HG03521 (cell line): ENCODE results near the gene RMI2.

Experiments used
- ATAC-seq: cut with Tn5 transposase; IDR thresholded peaks from one replicate; pipeline ENCODE4 v1.9.1; 2021; ENCODE audit warnings: mild to moderate bottlenecking, moderate library complexity; ENCODE audit not compliant: unreplicated experiment

RMI2 gene

DNA sequence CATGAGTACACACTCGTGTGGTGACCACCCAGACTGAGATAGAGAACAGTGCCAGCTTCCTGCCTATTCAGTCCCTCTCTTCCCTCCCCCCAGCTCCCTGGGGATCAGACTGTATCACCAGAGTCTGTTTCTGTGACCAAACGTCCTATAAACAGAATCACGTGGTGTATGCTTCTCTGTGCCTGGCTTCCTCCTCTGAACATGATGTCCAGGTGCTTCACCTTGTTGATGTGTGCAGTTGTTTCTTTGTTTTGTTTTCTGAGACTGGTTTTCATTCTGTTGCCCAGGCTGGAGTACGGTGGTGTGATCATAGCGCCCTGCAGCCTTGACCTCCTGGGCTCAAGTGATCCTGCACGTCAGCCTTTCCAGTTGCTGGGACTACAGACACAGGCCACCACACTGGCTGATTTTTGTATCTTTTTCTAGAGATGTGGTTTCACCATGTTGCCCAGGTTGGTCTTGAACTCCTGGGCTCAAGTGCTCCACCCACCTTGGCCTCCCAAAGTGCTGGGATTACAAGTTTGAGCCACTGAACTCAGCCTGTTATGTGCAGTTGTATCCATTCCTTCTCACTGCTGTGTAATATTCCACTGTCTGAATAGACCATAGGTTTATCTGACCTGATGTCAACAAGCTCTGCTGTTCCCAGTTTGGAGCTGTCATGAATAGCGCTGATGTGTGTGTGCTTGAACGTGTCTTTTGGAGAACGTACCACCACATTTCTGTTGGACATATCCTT, 35.2 kb upstream of the RMI2 start:
- peak; percentile 41 for ATAC-seq

GRCh38 chr16:11310634-11310977, 34.7 kb upstream of the RMI2 start:
- ATAC-seq: peak; percentile 0

DNA sequence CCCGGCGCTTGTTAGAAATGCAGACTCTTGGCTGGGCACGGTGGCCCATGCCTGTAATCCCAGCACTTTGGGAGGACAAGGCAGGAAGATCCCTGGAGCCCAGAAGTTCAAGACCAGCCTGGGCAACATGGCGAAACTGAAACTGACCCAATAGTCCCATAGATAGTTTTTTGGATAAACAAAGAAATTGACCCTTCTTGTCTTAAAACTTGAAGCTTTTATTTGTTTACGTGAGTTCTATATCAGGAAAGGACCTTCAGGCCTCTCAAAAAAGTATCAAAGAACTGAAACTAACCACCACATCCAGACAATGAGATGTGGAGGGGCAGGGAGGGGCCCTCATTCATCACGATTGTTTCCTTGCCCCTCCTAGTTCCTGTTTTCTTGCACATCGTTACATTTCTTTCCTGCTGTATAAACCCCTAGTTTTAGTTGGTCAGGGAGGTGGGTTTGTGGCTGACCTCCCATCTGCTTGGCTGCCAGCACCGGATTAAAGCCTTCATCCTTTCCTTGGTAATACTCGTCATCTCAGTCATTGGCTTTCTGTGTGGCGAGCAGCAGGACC, 34.2 kb upstream of the RMI2 start:
- ATAC-seq: peak; percentile 37

DNA sequence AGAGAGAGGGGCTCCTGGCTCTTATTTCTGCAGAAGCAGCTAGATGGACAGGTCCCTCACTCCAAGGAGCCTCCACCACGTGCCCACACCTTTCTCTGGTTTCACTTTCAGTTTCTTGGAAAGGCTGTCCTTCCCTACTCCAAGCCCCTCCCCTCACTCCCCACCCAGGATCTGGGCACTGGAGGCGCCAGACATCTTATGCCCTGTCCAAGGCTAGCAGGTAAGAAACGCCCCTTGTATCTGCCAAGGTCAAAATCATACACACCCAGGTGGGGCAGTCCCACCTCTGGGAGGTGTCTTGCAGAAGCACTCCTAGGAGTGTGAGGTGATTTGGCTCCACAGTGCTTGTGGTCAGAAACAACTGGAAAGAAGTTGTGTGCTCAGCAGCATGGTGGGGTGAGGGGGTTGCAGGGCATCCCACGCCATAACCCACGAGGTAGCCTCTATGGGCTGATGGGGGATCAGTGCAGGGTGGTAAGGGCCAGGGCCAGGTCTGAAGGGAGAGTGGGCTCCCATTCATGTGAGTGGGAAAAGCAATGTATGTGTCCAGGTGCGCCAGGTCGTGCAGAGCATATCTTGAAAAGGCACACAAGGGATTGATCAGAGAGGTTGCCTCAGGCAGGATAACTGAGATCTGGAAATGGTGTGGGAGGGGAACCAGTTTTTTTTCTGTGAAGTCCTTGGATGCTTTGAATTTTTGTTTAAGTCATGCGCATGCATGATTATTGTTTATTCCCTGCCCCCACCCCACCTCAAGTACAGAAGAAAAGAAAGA, 32.4 kb upstream of the RMI2 start:
- no peak for ATAC-seq

DNA sequence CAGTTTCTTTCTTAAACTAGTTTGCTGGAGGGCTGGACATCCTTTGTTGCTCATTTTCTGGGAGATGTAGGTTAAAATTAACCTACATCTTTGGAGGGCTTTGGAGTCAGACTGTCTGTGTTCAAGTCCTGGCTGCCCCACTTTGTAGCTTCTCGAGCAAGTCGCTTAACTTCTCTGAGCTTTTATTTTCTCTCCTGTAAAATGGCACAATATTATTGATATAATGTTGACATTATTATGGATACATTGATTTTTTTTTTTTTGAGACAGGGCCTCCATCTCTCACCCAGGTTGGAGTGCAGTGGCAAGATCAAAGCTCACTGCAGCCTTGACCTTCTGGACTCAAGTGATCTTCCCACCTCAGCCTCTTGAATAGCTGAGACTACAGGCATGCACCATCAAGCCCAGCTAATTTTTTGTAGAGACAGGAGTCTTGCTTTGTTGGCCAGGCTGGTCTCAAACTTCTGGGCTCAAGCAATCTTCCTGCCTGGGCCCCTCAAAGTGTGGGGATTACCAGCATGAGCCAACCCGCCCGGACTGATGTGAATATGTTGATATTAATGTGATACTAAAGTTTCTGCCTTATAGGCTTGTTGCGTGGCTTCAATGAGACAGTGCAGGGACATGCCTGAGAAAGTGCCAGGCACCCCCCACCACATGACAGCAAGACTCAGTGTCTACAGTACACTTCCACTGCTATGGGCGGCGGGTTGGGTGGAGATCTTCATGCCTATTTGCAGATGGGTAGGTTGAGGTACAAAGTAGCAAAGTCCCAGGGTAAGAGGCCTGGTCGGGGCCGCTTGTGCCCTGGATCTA, 31.6 kb upstream of the RMI2 start:
- ATAC-seq: no peak

DNA sequence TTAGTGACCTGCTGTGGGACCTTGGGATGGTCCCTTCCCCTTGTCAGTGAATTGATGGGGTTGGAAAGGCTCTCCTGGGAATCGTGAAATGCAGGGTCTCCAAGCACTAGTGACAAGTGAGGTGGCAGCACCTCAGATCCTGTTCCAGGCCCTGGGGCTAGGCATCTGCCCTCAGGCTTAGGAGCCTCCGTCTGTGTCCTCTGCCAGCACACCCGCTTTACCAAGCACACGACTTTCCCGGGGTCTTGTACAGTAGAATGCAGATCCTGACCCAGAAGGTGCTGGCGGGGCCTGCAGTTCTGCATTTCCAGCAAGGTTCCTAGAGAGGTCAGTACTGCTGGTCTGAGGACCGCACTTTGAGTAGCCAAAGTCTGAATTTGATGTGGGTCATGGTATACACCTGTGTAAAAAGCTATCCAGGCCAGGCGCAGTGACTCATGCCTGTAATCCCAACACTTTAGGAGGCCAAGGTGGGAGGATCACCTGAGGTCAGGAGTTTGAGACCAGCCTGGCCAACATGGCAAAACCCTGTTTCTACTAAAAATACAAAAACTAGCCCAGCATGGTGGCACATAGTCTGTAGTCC, 30.9 kb upstream of the RMI2 start:
- ATAC-seq: no peak

DNA sequence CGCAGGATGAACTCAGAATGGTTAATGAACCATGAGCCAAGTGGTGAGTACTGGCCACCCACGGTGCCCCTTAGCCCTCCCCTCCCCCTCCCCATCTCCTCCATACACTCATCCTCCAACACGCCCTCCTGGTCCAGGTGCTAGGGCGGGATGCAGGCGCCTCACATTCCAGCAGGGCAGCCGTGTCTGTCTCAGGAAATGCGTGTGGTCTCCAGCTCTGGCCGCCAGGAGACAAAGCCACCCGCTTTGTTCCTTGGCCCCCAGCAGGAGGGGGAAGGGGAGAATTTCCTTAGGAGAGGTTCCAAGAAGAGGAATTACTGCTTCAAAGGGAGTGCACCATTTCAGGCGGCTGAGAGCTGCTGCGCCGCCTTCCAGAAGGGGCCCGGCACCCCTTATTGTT, 29.7 kb upstream of the RMI2 start:
- no peak for ATAC-seq

DNA sequence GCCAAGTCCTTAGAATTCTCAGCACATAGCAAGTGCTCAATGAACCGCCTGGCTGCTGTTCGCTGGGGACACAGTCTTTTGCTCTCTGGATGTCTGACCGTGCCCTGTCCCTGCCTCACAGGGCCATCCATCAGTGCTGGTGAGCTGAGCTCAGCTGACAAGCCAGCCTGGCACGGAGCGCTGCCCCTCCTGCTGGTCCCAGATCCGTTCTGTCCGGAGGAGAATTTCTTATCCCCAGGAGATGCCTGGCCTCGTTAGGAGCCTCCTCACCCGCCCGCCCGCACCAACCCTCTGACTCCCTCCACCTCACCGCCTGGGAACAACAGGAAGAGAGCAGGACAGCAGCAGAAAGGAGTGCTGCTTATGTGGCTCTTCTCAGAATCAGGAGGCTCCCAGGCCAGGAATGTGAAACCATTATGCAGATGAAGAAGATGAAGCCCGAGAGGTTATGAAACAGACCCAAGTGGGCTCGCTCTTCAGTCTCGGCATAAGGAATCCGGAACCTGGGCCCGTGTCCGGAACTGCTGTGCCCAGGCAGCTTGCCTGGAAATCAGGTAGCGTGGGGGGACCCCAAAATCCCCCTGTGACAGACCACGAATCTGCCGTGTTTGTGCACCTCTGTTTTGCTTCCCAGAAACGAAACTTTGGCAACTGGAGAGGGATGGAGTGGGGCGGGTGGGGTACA, 28.8 kb upstream of the RMI2 start:
- ATAC-seq: no peak

- no peak for ATAC-seq
Measured at GRCh38 chr16:11318817-11319216, 26.4 kb upstream of the RMI2 start.

DNA sequence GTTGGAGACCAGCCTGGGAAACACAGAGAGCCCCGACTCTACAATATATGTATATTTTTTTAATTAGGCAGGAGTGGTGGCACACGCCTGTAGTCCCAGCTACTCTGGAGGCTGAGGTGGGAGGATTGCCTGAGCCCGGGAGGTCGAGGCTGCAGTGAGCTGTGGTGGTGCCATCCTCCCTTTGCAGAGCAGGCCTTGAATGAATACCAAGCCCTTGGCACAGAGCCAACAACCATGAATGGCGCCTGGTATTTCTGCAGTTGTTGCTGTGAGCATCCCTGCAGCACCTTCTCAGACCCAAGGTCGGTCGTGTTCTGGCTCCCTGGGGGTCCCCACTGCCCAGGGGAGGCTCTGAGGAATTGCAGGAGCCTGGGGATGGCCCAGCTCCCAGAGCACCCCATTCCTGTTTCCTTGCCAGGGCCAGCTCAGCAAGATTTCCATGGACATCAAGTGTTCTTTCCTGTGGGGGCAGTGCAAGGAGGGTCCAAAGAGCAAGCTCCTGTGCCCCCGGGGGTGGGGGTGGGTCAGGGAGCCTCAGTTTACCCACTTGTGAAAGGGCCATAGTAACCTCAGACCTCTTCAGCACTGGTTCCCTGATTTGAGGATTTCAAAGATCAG, 25.6 kb upstream of the RMI2 start:
- ATAC-seq: no peak

GRCh38 chr16:11320170-11320569, 25.1 kb upstream of the RMI2 start:
- ATAC-seq: no peak

DNA sequence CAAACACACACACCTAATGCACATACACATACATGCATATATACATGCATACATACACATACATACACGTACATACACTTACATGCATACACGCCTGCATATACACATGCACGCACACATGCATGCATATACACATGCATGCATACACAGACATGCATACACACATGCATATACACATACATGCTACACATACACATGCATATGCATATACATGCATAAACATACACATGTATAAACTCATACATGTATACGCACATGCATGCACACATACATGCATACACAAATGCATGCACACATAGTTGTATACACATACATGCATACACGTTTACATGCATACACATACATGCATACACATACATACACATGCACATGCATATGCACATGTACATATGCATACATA, 23.6 kb upstream of the RMI2 start:
- no peak for ATAC-seq

DNA sequence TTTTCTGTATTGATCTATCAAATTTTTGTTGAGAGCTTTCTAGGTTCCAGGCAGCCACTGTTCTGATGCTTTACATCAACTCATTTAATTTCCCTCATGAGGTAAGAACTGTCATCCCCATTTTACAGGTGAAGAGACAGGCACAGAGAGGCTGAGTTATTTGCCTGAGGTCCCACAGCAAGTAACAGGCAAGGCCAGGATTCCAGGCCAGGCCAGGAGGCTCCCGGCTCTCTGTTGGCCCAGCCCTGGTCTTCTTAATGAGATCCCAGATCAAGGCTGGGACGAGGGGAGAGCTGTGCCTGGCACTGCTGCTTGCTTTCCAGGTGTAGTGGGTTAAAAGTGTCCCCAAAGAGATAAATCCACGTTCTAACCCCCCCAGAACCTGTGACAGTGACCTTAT, 22.4 kb upstream of the RMI2 start:
- ATAC-seq: no peak

DNA sequence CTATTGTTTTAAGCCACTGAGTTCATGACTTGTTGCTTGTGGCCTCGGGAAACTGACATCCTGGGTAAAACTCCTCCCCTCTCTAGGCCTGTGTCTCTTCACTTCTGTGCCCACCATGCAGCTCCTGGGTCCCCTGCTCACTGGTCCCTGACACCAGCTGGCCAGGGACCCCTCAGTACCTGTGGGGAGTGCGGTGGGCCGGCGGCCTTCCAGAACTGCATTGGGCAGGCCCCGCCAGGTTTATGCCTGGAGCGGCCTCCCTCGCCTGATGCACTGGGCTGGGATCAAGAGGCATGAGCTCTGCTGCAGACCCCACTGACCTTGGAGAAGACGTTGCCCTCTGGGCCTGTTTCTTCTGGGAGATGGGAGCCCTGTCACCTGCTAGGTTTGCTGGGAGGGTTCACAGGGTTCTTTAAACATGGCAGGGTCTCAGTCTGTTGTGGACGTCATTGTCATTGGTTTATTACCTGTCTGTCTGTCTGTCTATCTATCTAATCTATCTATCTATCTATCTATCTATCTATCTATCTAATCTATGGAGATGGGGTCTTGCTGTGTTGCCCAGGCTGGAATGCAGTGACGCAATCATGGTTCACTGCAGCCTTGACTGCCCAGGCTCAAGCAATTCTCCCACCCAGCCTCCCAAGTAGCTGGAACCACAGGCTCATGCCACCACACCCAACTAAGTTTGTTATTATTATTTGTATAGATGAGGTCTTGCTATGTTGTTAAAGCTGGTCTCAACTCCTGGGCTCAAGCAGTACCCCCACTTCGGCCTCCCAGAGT, 21.5 kb upstream of the RMI2 start:
- no peak for ATAC-seq

DNA sequence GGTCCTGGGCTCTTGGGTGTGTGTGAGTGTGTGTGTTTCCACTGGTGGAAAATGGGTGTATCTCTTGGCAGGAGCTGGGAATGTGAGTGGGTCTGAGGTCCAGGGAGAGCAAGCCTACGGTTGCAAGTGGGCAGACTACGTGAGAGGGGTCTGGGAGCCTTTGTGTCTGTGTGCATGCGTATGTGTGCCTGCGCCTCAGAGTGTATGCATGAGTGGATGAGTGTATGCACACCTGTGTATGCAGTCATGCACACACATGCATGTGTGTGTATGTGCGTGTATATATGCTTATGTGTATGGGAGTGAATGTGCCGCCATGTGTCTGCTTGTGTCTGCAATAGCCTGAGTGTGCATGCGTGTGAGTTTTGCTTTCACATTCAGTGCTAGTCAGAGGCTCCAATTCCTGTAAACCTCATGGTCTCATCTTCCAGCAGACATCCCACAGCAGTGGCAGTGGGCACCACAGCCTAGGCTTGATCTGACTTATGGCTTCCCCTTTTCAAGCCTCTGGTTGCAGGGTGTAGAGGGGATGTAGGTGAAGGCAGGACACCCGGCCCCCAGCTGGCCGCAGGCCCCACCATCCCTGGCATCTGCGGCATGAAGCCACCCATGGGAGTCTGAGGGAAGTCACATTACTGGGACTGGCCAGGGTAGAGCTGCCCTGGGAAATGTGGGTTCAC, 19.7 kb upstream of the RMI2 start:
- ATAC-seq: no peak

- ATAC-seq: no peak
Measured at GRCh38 chr16:11326084-11326736, 19.0 kb upstream of the RMI2 start.

GRCh38 chr16:11326737-11327276, 18.5 kb upstream of the RMI2 start:
- no peak for ATAC-seq
